ENCODE results near the gene UBE2Q2. TPM values are rescaled to one million over a fixed set of nuclear protein-coding genes. Genes with fewer than 3 reads are reported as not detected.

The UBE2Q2 gene
- total and polyA plus RNA-seq, 9 of the 15 experiments (the other 6 are each of a cell fraction or from before 2014, with no cell fraction given) = 6.2 to 24.0 (median 16.2) TPM

DNA sequence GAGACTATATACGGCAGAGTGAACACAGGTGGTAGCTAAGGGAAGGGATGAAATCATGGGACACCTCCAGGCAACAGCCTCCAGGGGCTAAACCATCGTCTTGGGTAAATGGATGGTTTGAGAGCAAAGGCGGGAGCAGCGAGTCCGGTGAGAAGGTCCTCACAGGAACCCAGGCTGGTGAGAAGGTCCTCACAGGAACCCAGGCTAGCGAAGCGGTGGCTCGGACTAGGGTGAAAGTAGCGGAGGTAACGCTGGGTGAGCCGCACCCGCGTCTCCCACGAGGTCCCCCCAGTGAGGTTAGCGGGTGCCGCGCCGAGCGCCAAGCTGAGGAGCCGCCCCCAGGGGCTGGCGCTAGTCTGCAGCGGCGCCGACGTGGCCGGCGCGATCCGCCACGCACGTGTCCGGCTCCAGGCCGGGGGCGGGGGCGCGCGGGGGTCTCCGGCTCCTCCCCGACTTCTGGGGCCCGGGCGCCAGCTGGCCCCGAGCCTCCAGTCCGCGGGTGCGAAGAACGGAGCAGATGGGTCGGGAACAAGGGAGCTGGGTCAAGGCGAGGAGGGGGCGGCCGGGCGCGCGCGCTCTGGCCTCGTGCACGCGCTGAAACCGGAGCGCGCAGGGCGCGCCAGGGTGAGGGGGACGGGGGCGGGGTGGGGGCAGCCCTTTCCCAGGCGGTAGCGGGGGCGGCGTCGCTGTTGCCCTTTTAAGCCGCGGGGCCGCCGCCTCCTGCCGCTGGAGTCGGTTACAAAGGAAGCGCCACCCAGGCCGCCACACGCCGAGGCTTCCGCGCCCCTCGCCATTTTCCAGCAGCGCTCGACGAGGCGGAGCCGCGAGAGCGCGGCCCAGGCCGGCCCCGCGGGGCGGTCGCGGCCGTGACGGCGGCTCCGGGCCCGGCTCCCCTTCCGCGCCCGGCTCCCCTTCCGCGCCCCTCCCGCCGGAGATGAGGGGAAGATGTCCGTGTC lies at the start of gene UBE2Q2 (continued):
- TF ChIP-seq SIN3B (IDR thresholded peaks at IDR 0.05; ENCODE audit: low read depth) (0 out of 2 replicates have a peak, but pooled peaks have one; percentile 29), MTA3 (IDR thresholded peaks at IDR 0.05; ENCODE audit: borderline replicate concordance) (peak; percentile 70; the same call in 1 of the 2 replicates), SNIP1 (IDR thresholded peaks at IDR 0.05; ENCODE audit: low read depth) (peak; percentile 76), CSDE1 (IDR thresholded peaks at IDR 0.05) (0 out of 4 replicates have a peak, but pooled peaks of 1 of the 2 experiments have one; percentile 16), SRSF9 (IDR thresholded peaks at IDR 0.05; ENCODE audit: borderline replicate concordance, low read depth, low read length) (no peak), NFE2L1 (tag; IDR thresholded peaks at IDR 0.05; ENCODE audit: borderline replicate concordance, low read depth) (no peak), PCBP2 (IDR thresholded peaks at IDR 0.05; ENCODE audit: low read depth, low read length, poor library complexity, severe bottlenecking) (no peak)
- TF ChIP-seq, protein P1, sequence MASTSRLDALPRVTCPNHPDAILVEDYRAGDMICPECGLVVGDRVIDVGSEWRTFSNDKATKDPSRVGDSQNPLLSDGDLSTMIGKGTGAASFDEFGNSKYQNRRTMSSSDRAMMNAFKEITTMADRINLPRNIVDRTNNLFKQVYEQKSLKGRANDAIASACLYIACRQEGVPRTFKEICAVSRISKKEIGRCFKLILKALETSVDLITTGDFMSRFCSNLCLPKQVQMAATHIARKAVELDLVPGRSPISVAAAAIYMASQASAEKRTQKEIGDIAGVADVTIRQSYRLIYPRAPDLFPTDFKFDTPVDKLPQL (IDR thresholded peaks at IDR 0.05; ENCODE audit: extremely low read depth, insufficient read length) = no peak
- TF ChIP-seq, protein P2, sequence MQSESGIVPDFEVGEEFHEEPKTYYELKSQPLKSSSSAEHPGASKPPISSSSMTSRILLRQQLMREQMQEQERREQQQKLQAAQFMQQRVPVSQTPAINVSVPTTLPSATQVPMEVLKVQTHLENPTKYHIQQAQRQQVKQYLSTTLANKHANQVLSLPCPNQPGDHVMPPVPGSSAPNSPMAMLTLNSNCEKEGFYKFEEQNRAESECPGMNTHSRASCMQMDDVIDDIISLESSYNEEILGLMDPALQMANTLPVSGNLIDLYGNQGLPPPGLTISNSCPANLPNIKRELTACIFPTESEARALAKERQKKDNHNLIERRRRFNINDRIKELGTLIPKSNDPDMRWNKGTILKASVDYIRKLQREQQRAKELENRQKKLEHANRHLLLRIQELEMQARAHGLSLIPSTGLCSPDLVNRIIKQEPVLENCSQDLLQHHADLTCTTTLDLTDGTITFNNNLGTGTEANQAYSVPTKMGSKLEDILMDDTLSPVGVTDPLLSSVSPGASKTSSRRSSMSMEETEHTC (IDR thresholded peaks at IDR 0.05) = no peak
- TF ChIP-seq, protein P3, sequence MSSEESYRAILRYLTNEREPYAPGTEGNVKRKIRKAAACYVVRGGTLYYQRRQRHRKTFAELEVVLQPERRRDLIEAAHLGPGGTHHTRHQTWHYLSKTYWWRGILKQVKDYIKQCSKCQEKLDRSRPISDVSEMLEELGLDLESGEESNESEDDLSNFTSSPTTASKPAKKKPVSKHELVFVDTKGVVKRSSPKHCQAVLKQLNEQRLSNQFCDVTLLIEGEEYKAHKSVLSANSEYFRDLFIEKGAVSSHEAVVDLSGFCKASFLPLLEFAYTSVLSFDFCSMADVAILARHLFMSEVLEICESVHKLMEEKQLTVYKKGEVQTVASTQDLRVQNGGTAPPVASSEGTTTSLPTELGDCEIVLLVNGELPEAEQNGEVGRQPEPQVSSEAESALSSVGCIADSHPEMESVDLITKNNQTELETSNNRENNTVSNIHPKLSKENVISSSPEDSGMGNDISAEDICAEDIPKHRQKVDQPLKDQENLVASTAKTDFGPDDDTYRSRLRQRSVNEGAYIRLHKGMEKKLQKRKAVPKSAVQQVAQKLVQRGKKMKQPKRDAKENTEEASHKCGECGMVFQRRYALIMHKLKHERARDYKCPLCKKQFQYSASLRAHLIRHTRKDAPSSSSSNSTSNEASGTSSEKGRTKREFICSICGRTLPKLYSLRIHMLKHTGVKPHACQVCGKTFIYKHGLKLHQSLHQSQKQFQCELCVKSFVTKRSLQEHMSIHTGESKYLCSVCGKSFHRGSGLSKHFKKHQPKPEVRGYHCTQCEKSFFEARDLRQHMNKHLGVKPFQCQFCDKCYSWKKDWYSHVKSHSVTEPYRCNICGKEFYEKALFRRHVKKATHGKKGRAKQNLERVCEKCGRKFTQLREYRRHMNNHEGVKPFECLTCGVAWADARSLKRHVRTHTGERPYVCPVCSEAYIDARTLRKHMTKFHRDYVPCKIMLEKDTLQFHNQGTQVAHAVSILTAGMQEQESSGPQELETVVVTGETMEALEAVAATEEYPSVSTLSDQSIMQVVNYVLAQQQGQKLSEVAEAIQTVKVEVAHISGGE (CRISPR knock-in tag; IDR thresholded peaks at IDR 0.05) = peak in 1 of 3 experiments; percentile 82; a peak in 2 of 6 replicates
- TF ChIP-seq, protein P4, sequence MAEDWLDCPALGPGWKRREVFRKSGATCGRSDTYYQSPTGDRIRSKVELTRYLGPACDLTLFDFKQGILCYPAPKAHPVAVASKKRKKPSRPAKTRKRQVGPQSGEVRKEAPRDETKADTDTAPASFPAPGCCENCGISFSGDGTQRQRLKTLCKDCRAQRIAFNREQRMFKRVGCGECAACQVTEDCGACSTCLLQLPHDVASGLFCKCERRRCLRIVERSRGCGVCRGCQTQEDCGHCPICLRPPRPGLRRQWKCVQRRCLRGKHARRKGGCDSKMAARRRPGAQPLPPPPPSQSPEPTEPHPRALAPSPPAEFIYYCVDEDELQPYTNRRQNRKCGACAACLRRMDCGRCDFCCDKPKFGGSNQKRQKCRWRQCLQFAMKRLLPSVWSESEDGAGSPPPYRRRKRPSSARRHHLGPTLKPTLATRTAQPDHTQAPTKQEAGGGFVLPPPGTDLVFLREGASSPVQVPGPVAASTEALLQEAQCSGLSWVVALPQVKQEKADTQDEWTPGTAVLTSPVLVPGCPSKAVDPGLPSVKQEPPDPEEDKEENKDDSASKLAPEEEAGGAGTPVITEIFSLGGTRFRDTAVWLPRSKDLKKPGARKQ (CRISPR knock-in tag; IDR thresholded peaks at IDR 0.05) = no peak
- TF ChIP-seq, protein P5, sequence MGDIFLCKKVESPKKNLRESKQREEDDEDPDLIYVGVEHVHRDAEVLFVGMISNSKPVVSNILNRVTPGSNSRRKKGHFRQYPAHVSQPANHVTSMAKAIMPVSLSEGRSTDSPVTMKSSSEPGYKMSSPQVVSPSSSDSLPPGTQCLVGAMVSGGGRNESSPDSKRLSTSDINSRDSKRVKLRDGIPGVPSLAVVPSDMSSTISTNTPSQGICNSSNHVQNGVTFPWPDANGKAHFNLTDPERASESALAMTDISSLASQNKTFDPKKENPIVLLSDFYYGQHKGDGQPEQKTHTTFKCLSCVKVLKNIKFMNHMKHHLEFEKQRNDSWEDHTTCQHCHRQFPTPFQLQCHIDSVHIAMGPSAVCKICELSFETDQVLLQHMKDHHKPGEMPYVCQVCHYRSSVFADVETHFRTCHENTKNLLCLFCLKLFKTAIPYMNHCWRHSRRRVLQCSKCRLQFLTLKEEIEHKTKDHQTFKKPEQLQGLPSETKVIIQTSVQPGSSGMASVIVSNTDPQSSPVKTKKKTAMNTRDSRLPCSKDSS (IDR thresholded peaks at IDR 0.05; ENCODE audit: low read depth, partially characterized antibody) = no peak

All from K562 (cell line).